Stimulated activated CD4-positive, alpha-beta T cell treated with anti-CD3 and anti-CD28 coated beads, Interleukin-4, amount 100 ng/mL, for 4 hours (primary cell): ENCODE measurements around the gene NRG2.

Experiments
- DNase-seq, 2 experiments: peaks; one replicate each; pipeline ENCODE4 v3.0.0-alpha.2; 2020

The NRG2 gene

GRCh38 chr5:140005145-140005591, 37.9 kb downstream of the NRG2 start:
- DNase-seq: no peak

GRCh38 chr5:140004174-140004573, 38.9 kb downstream of the NRG2 start:
- no peak for DNase-seq

GRCh38 chr5:140003519-140003918, 39.6 kb downstream of the NRG2 start:
- no peak for DNase-seq

- no peak for DNase-seq
Measured at GRCh38 chr5:140000332-140000731, 42.8 kb downstream of the NRG2 start.

GRCh38 chr5:139998837-139999236, 44.3 kb downstream of the NRG2 start:
- DNase-seq: no peak

- DNase-seq: no peak
Measured at GRCh38 chr5:139997276-139997675, 45.8 kb downstream of the NRG2 start.

- DNase-seq: no peak
Measured at GRCh38 chr5:139995929-139996328, 47.2 kb downstream of the NRG2 start.

- no peak for DNase-seq
Measured at GRCh38 chr5:139994234-139994633, 48.9 kb downstream of the NRG2 start.

- DNase-seq: no peak
Measured at GRCh38 chr5:139985733-139986132, 57.4 kb downstream of the NRG2 start.

GRCh38 chr5:139985290-139985689, 57.8 kb downstream of the NRG2 start:
- no peak for DNase-seq

GRCh38 chr5:139984816-139985215, 58.3 kb downstream of the NRG2 start:
- no peak for DNase-seq

- no peak for DNase-seq
Measured at GRCh38 chr5:139982975-139983240, 60.2 kb downstream of the NRG2 start.

- no peak for DNase-seq
Measured at GRCh38 chr5:139982157-139982974, 60.7 kb downstream of the NRG2 start.

- DNase-seq: no peak
Measured at GRCh38 chr5:139980765-139981164, 62.3 kb downstream of the NRG2 start.

- no peak for DNase-seq
Measured at GRCh38 chr5:139979943-139980342, 63.2 kb downstream of the NRG2 start.

GRCh38 chr5:139979518-139979917, 63.6 kb downstream of the NRG2 start:
- no peak for DNase-seq

GRCh38 chr5:139976703-139977102, 66.4 kb downstream of the NRG2 start:
- DNase-seq: no peak

- DNase-seq: no peak
Measured at GRCh38 chr5:139975942-139976341, 67.2 kb downstream of the NRG2 start.

GRCh38 chr5:139975306-139975705, 67.8 kb downstream of the NRG2 start:
- DNase-seq: no peak

GRCh38 chr5:139974661-139975060, 68.4 kb downstream of the NRG2 start:
- no peak for DNase-seq

GRCh38 chr5:139971202-139971725, 71.8 kb downstream of the NRG2 start:
- DNase-seq: no peak

- no peak for DNase-seq
Measured at GRCh38 chr5:139969318-139969717, 73.8 kb downstream of the NRG2 start.

- peak; percentile 80 to 88 for DNase-seq
Measured at GRCh38 chr5:139968547-139969261, 74.4 kb downstream of the NRG2 start.

- no peak for DNase-seq
Measured at GRCh38 chr5:139967353-139967752, 75.7 kb downstream of the NRG2 start.
